Neutrophil (primary cell): ENCODE measurements around the gene QSOX2.

Source experiments
- H3K27ac ChIP-seq: fragments of 200-600 bp; sonication (generic); 2 replicates; pipeline ENCODE4 v1.5.1; 2016; ENCODE audit warnings: mild to moderate bottlenecking, moderate library complexity
- H3K27me3 ChIP-seq: fragments of 200-600 bp; sonication (generic); 2 replicates; pipeline ENCODE4 v1.6.0; 2016; ENCODE audit warnings: mild to moderate bottlenecking
- H3K36me3 ChIP-seq: fragments of 200-600 bp; sonication (generic); 2 replicates; pipeline ENCODE4 v1.5.1; 2017
- H3K4me1 ChIP-seq, 2 experiments: fragments of 200-600 bp in 1 of 2; sonication (generic) in 1 of 2; 1 replicate in 1 of 2; 2 replicates in 1 of 2; pipeline versions ENCODE4 v1.5.1 to v1.6.1; 2013 to 2016; ENCODE audit warnings: low read depth in 1 of 2, low read length in 1 of 2, mild to moderate bottlenecking in 1 of 2, moderate library complexity in 1 of 2; ENCODE audit not compliant: control insufficient read depth in 1 of 2, insufficient read depth in 1 of 2
- H3K4me3 ChIP-seq, 2 experiments: fragments of 200-600 bp in 1 of 2; sonication (generic) in 1 of 2; 1 replicate in 1 of 2; 2 replicates in 1 of 2; pipeline ENCODE4 v1.5.1; 2013 to 2016; ENCODE audit warnings: low read depth in 1 of 2, low read length in 1 of 2, mild to moderate bottlenecking in 1 of 2, moderate library complexity in 1 of 2
- H3K9me3 ChIP-seq: fragments of 200-600 bp; sonication (generic); 2 replicates; pipeline ENCODE4 v1.5.1; 2016
- TF ChIP-seq, protein P1 (sequence below): fragments of 200-600 bp; sonication (generic); IDR thresholded peaks from 2 replicates; pipeline ENCODE4 v1.5.1; 2016; ENCODE audit warnings: antibody characterized with exemption

The QSOX2 gene

DNA sequence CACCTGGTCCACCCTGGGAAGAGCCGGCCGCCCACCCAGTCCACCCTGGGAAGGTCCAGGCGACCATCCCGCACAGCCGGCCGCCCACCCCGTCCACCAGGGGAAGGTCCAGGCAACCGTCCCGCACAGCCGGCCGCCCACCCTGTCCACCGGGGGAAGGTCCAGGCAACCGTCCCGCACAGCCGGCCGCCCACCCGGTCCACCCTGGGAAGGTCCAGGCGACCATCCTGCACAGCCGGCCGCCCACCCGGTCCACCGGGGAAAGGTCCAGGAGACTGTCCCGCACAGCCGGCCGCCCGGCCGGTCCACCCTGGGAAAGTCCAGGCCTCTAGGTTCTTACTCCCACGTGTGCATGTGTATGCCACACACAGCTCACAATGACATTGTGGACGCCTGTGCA lies 6.7 kb upstream of the QSOX2 start:
- H3K27ac ChIP-seq = no peak overlapping the region
- no peaks in the 10 kb centered on the region for H3K36me3 ChIP-seq
- no peaks in the 10 kb centered on the region for H3K4me1 ChIP-seq
- H3K4me3 ChIP-seq = no peak overlapping the region
- peaks cover 8% of the 10 kb centered on the region for H3K27me3 ChIP-seq
- TF ChIP-seq, protein P1, sequence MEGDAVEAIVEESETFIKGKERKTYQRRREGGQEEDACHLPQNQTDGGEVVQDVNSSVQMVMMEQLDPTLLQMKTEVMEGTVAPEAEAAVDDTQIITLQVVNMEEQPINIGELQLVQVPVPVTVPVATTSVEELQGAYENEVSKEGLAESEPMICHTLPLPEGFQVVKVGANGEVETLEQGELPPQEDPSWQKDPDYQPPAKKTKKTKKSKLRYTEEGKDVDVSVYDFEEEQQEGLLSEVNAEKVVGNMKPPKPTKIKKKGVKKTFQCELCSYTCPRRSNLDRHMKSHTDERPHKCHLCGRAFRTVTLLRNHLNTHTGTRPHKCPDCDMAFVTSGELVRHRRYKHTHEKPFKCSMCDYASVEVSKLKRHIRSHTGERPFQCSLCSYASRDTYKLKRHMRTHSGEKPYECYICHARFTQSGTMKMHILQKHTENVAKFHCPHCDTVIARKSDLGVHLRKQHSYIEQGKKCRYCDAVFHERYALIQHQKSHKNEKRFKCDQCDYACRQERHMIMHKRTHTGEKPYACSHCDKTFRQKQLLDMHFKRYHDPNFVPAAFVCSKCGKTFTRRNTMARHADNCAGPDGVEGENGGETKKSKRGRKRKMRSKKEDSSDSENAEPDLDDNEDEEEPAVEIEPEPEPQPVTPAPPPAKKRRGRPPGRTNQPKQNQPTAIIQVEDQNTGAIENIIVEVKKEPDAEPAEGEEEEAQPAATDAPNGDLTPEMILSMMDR = no peak
- no peaks in the 10 kb centered on the region for H3K9me3 ChIP-seq

DNA sequence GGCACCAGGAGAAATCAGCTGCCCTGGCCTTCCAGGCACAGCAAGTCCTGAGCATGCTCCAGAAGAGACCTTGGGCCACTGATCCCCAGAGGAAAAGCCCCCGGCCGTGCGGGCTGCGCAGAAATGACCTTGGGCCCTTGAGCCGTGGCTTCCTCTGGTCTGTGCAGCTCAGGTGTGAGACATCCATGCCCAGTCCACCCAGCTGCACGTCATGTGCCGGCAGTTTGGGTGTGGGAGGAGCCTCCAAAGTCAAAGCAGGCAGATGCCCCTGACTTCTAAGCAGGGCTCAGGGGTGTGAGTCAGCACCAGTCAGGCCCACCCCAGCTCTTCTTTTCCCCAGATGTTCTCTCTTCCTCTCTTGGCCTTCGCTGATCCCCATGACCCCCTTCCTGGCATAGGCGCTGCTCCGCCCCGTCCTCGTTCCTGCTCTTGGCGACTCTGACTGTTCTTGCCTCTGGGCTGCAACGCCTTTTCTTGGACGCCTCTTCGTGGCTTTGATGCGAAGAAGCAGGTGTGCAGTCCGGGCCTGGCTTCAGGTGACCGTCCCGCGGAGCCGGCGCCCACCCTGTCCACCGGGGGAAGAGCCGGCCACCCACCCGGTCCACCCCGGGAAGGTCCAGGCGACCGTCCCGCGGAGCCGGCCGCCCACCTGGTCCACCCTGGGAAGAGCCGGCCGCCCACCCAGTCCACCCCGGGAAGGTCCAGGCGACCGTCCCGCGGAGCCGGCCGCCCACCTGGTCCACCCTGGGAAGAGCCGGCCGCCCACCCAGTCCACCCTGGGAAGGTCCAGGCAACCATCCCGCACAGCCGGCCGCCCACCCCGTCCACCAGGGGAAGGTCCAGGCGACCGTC lies 5.9 kb upstream of the QSOX2 start:
- no peaks in the 10 kb centered on the region for H3K4me1 ChIP-seq
- no peak overlapping the region for H3K27ac ChIP-seq
- no peaks in the 10 kb centered on the region for H3K36me3 ChIP-seq
- H3K9me3 ChIP-seq = no peaks in the 10 kb centered on the region
- peaks cover 15% of the 10 kb centered on the region for H3K27me3 ChIP-seq
- H3K4me3 ChIP-seq = no peak overlapping the region
- TF ChIP-seq, protein P1 = no peak

DNA sequence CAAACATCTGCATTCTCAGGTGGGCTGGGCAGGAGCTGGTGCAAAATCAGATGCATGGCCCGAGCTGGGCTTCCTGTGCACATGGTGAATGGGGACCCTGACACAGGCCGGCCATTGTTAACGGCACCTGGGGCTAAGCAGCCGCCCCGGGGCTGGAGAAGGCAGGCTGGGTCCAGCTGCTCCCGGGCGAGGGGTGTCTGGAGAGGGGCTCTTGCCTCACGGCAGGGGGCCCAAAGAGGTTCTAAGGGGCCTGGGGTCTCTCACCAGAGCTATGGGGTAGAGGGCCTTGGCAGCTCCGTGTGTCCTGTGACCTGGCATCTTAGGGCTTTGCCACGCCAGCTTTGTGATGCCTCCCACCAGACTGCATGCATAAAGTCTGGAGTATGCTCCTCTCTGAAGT lies 5.1 kb upstream of the QSOX2 start:
- Histone ChIP-seq H3K27me3 (peaks cover 15% of the 10 kb centered on the region), H3K4me1 (peaks cover 3 to 4% of the 10 kb centered on the region in 2 experiments), H3K4me3 (no peak overlapping the region), H3K27ac (no peak overlapping the region), H3K36me3 (no peaks in the 10 kb centered on the region), H3K9me3 (no peaks in the 10 kb centered on the region)
- TF ChIP-seq, protein P1 = no peak

DNA sequence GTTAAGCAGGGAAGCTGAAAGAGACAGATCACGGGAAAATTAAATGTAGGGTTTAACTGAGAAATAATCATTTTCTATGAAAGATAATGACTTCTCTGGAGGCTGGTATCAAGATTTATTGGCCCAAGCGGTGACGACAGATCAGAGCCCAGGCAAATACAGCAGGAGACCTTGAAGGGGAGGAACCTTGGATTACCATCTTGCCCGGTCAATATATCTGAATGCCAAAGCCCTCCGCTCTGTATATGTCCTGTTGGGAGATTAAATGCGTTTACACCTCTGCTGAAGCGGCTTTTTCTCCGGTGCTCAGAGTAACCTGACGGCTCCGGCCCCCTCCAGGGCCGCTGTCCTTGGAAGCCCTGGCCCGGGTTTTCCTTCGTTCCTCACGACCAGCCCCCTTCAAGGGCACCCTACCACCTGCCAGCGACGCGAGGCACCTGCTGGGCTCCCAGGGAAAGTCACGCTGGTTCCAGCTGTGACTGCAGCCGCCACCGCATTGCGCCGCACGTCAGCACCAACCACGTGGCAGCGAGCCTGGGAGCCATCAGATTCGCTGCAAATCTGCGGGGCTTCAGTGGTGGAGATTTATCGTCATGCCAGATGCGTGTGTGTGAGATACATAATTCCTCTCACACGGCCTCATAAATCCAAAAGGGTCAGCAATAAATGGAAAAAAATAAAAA lies 4.4 kb upstream of the QSOX2 start:
- Histone ChIP-seq H3K9me3 (no peaks in the 10 kb centered on the region), H3K27me3 (peaks cover 12% of the 10 kb centered on the region), H3K4me3 (no peak overlapping the region), H3K4me1 (peaks cover 6 to 7% of the 10 kb centered on the region in 2 experiments), H3K36me3 (no peaks in the 10 kb centered on the region), H3K27ac (no peak overlapping the region)
- TF ChIP-seq, protein P1 = no peak

DNA sequence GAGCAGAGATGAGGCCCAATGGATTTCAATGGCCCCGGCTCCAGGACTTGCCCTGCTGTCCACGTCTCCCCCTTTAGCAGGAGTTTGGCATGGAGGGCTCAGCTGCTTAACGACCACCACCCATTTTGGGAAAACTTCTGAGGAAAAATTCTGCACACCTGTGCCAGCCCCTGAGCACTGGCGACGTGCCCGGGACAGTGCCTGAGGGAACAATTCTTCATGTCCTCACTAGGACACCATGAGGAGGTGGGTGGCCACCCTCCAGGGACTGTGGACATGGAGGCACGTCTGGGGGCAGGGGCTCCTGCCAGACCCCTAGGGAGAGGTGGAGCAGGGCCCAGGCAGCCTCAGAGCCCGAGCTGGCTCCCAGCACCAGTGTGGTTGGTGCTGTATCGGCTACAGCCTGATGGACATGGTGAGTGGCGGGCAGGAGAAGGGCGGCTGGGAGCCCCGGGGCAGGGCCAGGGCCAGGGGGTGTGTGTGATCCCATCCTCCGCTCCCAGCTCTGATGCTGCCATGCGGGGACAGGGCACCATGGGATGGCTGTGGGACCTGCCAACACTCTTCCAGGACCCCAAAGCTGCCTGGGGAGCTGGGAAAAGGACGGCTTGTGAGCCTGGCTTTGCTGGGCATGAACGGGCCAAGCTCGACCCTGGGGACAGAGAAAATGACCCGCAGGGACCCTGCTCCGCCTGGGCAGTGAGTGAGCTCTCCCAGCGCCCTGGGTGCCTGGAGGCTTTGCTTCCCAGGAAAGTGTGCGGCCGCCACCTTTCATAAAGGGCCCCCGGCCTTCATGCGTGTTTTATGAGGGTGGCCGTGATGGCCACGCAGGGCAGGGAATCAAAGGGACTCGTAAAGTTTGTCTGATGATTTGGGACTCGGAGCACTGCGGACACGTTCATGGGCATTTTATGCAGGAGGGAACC lies 3.6 kb upstream of the QSOX2 start:
- Histone ChIP-seq H3K36me3 (no peaks in the 10 kb centered on the region), H3K27ac (no peak overlapping the region), H3K4me3 (no peak overlapping the region), H3K4me1 (peaks cover 12 to 15% of the 10 kb centered on the region in 2 experiments), H3K9me3 (no peaks in the 10 kb centered on the region), H3K27me3 (peaks cover 12% of the 10 kb centered on the region)
- TF ChIP-seq, protein P1 = no peak
